Stimulated activated memory B cell treated with anti-CD40 and anti-IgM and Interleukin-4, amounts not matched to agents 10 μg/mL and 1 μg/mL and 100 μg/mL, for 72 hours (primary cell): ENCODE data around the gene SH3BP4.

Source experiments
- ATAC-seq: fragments of 150-1000 bp; cut with Tn5 transposase; 2 replicates; pipeline ENCODE4 v1.10.0; 2021
- H3K27ac Mint-ChIP-seq: one replicate; pipeline ENCODE4 v1.8.0; 2022; ENCODE audit warnings: mild to moderate bottlenecking, mixed read lengths
- H3K27me3 Mint-ChIP-seq: one replicate; pipeline ENCODE4 v1.8.0; 2022; ENCODE audit warnings: mixed read lengths
- H3K36me3 Mint-ChIP-seq: one replicate; pipeline ENCODE4 v1.8.0; 2022; ENCODE audit warnings: mixed read lengths
- H3K4me1 Mint-ChIP-seq: one replicate; pipeline ENCODE4 v1.8.0; 2022; ENCODE audit warnings: mixed read lengths
- H3K4me3 Mint-ChIP-seq: one replicate; pipeline ENCODE4 v1.8.0; 2022; ENCODE audit warnings: mild to moderate bottlenecking, moderate library complexity, mixed read lengths
- H3K9me3 Mint-ChIP-seq: one replicate; pipeline ENCODE4 v1.8.0; 2022; ENCODE audit warnings: mixed read lengths

Gene SH3BP4

DNA sequence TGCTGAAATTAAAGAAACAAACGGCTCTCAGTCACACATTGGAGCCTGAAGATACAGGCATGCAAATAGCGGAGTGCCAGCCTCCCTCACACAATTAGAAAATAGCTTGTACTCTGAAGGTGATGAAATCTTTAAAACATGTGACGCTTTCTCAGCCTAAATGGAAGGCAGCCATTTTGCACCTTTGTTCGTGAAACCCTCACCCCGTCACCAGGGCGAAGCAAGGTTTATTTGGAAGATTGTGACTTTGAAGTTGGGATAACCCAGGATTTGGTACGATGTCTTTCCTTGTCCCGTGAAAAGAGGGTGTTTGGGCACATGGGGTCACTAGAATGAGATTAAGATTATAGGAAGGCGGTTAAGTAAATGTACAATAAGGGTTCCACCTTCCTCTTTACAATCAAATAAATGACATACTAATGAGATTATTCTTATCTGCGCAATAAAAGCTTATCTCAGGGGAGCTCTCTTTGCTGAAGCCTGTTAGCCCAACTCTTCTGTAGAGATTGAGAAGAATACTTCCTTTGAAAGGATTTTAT is 4.2 kb downstream of the SH3BP4 start:
- H3K4me1 Mint-ChIP-seq = peaks cover 19% of the 10 kb centered on the region
- H3K27me3 Mint-ChIP-seq = peaks cover 44% of the 10 kb centered on the region
- ATAC-seq = no peak
- H3K4me3 Mint-ChIP-seq = no peak overlapping the region
- H3K9me3 Mint-ChIP-seq = no peaks in the 10 kb centered on the region
- H3K36me3 Mint-ChIP-seq = no peaks in the 10 kb centered on the region
- H3K27ac Mint-ChIP-seq = no peak overlapping the region

DNA sequence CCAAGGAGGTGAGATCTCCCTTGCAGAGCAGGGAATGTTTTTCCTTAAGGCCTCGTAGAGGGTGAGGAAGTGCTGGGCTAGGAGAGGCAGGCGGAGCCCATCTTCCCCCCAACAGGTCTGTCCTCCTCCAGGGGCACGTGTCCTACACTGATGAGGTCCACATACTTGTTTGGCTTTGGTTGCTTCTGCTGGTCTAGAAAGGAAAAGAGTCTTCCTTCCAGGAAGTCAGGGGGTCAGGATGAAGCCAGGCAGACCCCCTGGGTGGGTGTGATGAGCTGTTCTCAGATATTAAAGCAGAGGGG is 6.0 kb downstream of the SH3BP4 start:
- ATAC-seq = no peak
- Mint-ChIP-seq H3K4me1 (peaks cover 12% of the 10 kb centered on the region), H3K27me3 (peaks cover 37% of the 10 kb centered on the region), H3K36me3 (no peaks in the 10 kb centered on the region), H3K4me3 (no peak overlapping the region), H3K9me3 (no peaks in the 10 kb centered on the region), H3K27ac (no peak overlapping the region)

DNA sequence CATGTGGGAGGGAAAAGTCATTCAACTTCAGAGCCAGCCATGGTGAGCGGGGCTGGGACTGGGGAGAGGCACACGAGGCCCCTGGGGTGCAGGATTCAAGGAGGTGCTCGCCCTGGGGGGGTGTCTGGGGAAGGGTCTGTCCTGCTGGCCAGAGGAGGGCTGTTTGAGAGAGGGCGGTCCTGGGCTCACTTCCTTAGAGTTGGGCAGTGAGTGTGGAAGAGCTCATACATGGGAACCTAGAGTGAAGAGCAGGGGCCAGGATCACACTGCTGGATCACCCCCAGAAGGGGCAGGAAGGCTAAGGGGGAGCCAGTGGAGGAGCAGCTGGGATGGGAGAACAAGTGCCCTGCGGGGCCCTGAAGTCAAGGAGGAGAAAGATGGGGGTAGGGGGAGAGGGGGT is 6.5 kb downstream of the SH3BP4 start:
- Mint-ChIP-seq H3K4me3 (no peak overlapping the region), H3K27me3 (peaks cover 31% of the 10 kb centered on the region), H3K4me1 (peaks cover 7% of the 10 kb centered on the region), H3K27ac (no peak overlapping the region), H3K36me3 (no peaks in the 10 kb centered on the region), H3K9me3 (no peaks in the 10 kb centered on the region)
- peak; percentile 43 for ATAC-seq

DNA sequence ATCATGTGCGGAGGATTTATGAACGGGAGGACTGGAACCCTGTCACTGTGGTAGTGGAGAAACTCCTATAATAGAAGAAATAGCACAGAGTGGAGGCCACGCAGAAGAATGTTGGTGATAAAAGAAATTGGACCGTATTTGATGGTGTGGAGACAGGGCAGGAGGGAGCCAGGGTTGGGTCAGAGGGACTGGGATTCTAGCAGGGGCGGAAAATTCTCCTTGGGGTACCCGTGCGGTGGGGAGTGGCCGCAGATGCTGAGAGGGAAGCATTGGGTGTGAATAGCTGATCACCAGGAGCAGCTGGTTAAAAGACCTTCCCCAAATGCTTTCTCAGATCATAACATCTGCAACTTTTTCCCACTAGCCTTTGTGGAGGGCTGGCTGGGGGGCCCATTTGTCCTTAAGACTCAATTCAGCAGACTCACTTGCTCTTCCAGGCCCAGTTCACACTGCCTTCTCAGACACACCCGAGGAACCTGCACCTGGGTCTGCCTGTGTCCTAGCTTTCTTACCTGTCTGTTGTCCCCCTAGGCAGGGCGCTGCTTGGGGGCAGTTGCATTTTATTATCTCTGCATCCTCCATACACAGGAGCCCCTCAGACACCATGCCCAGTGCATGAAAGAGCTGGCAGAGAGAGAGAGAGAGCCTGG is 7.1 kb downstream of the SH3BP4 start:
- Mint-ChIP-seq H3K9me3 (no peaks in the 10 kb centered on the region), H3K4me3 (no peak overlapping the region), H3K4me1 (peaks cover 4% of the 10 kb centered on the region), H3K36me3 (no peaks in the 10 kb centered on the region), H3K27me3 (peaks cover 28% of the 10 kb centered on the region), H3K27ac (no peak overlapping the region)
- no peak for ATAC-seq

DNA sequence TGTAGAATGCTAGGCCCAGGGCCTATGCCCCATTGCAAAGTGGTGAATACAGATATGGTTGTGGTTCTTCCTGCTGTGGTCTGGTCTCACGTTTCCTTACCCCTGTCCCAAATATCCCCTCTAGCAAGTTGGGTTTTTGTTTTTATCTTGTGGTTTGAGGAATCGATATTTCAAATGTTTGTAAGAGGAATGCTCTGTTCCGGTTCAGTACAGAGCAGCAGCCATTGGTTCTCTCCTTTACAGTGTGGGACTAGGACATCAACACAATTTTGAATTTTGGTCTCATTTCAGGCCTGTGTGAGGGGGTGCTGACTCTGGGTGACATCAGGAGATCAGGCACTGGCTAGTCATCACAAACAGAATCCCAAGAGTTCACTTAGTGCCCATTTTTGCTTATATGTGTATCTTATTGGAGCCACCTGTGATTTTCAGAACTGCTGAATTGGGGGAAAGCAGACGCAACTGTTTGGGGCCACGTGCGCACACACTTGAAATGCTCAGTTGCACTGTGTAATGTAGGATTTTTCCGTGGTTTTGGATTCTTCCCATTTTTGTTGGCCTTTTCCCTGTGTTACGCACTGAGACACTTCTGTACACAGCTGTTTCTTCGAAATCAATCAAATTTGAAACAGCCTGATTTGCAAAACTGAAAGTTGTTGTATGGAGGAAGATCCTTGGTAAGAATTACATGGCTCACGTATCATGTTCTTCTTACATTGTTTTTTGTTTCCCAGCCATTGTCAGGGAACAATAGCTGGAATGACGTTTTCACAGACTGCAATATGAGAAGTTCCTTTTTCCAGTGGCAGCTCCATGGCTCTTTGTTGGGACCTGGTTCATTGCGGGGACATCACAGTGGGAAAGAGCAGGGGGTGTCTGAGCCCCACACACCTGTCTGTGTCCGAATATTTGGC is 8.6 kb downstream of the SH3BP4 start:
- no peaks in the 10 kb centered on the region for H3K4me1 Mint-ChIP-seq
- H3K27ac Mint-ChIP-seq = no peak overlapping the region
- H3K4me3 Mint-ChIP-seq = no peak overlapping the region
- no peaks in the 10 kb centered on the region for H3K36me3 Mint-ChIP-seq
- no peak for ATAC-seq
- H3K9me3 Mint-ChIP-seq = no peaks in the 10 kb centered on the region
- H3K27me3 Mint-ChIP-seq = peaks cover 15% of the 10 kb centered on the region

DNA sequence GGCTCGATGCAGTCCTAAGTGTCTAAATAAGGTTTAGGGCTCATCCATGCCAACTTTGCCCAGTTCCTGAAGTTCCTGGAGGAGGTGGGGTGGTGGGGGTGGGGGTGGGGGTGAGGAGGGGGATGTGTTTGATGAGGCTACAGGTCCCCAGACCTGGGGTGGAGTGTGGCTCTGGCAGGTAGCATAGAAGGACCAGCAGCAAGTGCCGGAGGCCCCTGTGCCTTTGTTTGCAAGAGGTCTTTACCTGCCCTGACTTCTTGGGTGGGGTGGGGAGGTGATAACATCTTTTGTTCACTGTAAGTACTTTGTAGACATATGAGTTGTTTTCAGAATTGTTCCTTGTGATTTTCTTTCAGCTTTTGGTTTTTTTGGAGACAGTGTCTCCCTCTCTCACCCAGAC is 10.0 kb downstream of the SH3BP4 start:
- no peak overlapping the region for H3K4me3 Mint-ChIP-seq
- peaks cover 9% of the 10 kb centered on the region for H3K27me3 Mint-ChIP-seq
- H3K36me3 Mint-ChIP-seq = no peaks in the 10 kb centered on the region
- no peak overlapping the region for H3K27ac Mint-ChIP-seq
- no peaks in the 10 kb centered on the region for H3K9me3 Mint-ChIP-seq
- no peak for ATAC-seq
- no peaks in the 10 kb centered on the region for H3K4me1 Mint-ChIP-seq

DNA sequence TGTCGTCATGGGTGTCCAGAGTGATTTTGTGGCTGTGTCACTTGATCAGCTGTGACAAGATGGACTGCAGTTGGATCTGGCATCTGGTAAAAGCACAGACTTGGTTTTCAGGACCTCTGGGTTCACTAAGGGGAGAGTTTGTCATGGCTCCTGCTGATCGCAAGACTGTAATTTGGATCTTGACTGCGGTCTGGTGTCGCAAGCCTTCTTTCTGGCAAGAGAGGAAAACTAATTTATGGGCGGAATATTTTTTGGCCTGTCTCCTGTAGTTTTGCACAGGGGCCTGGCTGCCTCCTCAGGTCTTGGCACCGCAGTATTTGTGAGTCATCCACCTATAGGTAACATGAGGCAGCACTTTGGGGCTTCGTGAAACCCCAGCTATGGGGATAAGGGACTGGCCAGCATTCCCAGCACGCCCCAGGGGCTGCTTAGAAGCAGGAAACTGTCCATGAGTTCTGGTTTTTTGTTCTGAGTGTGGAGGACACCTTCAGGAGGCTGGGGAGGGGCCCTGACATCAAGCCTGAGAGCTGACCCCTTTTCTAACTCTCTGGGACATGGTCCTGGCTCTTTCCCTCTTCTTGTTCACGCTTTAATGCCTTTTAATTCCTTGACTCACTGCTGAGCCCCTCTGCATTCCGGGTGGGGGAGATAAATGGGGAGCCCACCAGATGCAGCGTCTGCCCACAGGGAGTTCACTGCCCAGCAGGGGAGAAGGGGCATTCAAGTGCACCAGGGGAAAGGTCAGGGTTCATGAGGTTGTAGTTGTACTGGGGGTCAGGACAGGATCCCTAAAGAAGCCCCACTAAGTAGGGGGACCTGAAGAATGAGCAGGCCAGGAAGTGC is 12.2 kb downstream of the SH3BP4 start:
- Mint-ChIP-seq H3K36me3 (no peaks in the 10 kb centered on the region), H3K9me3 (no peaks in the 10 kb centered on the region), H3K27ac (no peak overlapping the region), H3K4me1 (peaks cover 5% of the 10 kb centered on the region), H3K27me3 (peaks cover 10% of the 10 kb centered on the region), H3K4me3 (no peak overlapping the region)
- ATAC-seq = no peak

DNA sequence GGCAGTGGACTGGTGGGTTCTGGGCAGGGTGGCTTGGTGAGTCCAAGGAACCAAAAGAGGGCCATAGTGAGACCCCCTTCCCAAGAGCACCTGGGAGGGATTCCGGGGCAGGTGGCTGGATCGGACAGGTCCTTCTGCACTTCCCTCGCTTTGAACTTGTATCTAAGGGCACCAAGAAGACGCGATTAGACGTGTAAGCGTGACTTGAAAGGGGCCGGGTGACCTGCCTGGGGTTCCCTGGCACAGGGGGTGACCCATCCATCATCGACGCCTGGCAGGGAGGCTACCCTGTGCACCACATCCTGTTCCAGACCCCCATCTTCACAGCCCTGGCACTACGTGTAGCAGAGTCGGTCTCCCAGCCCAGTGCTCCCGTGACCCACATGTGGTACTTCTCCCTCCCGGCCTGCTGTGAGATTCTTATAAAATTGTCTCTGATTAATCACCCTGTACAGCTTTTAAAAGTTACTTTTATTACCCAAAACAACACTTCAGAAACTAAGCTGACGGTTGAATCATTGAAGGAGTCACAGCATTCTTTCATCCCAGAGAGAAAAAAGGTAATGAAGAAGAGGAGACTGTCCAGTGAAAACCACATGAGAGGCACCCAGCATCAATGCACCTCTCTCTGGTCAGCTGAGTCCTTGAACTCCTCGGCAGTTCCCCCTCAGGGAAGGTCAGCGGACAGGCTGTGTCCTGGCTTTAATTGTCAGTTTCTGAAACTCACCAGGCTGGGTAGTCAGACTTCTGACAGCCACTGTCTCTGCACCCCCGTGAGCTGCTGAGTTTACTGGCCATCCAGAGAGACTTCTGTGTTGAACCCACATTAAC is 13.0 kb downstream of the SH3BP4 start:
- ATAC-seq = no peak

DNA sequence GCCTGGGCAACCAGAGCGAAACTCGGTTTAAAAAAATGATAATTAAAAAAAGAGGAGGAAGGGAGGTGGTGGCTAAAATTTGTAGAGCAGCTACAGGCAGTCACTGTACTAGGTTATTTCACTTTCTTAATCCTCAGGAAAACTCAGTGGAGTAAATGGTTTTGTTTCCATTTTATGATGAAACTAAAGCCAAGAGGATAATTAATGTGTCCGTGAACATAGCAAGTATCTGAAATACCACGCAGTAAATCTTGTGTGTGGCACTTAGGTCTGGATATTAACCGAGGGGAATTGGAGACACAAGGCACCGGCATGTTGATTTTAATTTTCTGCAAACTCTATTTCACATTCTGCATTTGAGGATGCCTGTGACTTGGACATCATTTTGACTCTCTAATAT is 14.5 kb downstream of the SH3BP4 start:
- H3K4me3 Mint-ChIP-seq = no peak overlapping the region
- no peaks in the 10 kb centered on the region for H3K36me3 Mint-ChIP-seq
- no peak for ATAC-seq
- H3K27me3 Mint-ChIP-seq = peaks cover 29% of the 10 kb centered on the region
- no peak overlapping the region for H3K27ac Mint-ChIP-seq
- peaks cover 4% of the 10 kb centered on the region for H3K9me3 Mint-ChIP-seq
- H3K4me1 Mint-ChIP-seq = peaks cover 17% of the 10 kb centered on the region

More for the DNA sequence above, 13.0 kb downstream of the SH3BP4 start:
- Mint-ChIP-seq H3K27me3 (peaks cover 18% of the 10 kb centered on the region), H3K4me1 (peaks cover 14% of the 10 kb centered on the region), H3K27ac (no peak overlapping the region), H3K36me3 (no peaks in the 10 kb centered on the region), H3K4me3 (no peak overlapping the region), H3K9me3 (peaks cover 2% of the 10 kb centered on the region)

DNA sequence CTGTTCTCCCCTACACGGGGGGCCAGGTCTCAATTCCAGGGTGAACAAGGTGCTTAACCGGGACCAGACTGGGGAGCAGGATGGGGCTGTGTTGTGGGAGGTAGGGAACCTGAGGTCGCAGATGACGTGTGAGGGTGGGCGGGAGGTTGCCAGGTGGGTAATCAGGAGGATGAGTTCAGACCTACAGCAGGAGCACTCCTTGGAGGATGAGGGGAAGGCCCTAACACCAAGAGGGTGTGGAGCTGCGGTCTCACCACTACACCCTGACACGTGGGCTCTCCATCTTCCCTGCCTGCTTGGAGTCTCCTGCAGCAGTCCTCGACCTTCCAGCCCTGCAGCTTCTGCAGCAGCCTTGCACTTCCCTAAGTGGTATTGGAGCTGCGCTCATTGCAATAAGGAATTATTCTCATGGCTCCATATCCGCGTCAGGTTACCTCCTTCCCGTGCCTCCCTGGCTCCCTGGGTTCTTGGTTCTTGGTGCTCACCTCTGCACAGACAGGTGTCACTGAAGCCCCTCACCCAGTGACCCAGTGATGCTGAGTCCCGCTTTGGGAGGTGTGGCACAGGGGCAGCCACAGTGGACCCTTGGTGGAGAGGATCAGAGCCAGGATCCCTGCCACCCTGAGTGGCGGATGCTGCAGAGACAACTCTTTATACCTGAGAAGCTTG is 15.5 kb downstream of the SH3BP4 start:
- H3K27ac Mint-ChIP-seq = no peak overlapping the region
- H3K36me3 Mint-ChIP-seq = no peaks in the 10 kb centered on the region
- no peak for ATAC-seq
- H3K4me1 Mint-ChIP-seq = peaks cover 17% of the 10 kb centered on the region
- peaks cover 29% of the 10 kb centered on the region for H3K27me3 Mint-ChIP-seq
- H3K9me3 Mint-ChIP-seq = peaks cover 4% of the 10 kb centered on the region
- no peak overlapping the region for H3K4me3 Mint-ChIP-seq

DNA sequence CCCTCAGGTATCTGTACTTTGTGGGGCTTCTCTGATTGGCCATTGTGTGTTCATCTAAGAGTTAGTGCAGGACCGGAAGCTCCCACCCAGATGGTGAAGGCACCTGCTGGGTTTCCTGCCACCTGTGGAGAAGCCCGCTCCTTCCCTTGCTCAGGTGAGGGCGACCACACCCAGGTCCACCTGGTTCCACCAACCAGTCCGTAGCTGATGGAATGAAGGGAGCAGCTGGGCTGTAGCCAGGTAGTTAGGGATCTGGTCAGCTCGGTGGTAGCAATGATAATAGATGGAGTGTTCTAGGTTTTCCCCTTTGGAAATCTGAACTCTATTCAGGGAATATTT is 16.0 kb downstream of the SH3BP4 start:
- Mint-ChIP-seq H3K27ac (no peak overlapping the region), H3K4me1 (peaks cover 17% of the 10 kb centered on the region), H3K27me3 (peaks cover 29% of the 10 kb centered on the region), H3K4me3 (no peak overlapping the region), H3K9me3 (peaks cover 4% of the 10 kb centered on the region), H3K36me3 (no peaks in the 10 kb centered on the region)
- ATAC-seq = peak; percentile 10

DNA sequence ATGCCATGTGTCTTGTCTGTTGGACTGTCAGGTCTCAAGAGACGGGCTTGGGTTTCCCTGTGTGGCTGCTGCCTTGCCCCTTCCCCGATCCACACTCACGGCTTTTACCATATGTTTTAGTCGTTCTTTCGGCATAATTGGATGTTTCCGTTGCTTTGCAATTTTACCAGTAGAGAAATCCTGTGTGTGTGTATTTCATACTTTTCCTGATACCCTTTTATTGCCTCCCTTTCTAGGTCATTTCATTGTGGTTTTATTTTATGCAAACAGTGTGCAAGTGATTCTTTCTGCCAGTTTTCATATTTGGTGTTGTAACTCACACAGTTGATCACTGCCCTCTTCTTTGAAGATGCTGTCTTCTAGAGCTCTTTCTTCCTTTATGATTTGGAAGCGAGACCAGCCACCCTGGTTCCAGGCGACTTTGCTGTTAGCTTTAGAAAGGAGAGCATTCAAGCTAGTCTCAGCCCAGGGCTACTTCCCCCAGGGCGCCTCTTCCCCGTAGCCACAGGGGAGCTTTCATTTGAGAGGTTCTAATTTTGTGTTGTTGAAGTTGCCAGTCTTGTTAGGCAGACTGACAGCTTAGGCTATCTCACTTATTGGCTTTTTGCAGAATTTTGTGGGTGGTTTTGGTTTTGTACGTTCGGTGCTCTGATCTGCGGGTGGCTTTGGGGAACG is 17.0 kb downstream of the SH3BP4 start:
- Mint-ChIP-seq H3K36me3 (no peaks in the 10 kb centered on the region), H3K27me3 (peaks cover 29% of the 10 kb centered on the region), H3K4me1 (peaks cover 17% of the 10 kb centered on the region), H3K4me3 (no peak overlapping the region), H3K27ac (no peak overlapping the region), H3K9me3 (peaks cover 4% of the 10 kb centered on the region)
- no peak for ATAC-seq

DNA sequence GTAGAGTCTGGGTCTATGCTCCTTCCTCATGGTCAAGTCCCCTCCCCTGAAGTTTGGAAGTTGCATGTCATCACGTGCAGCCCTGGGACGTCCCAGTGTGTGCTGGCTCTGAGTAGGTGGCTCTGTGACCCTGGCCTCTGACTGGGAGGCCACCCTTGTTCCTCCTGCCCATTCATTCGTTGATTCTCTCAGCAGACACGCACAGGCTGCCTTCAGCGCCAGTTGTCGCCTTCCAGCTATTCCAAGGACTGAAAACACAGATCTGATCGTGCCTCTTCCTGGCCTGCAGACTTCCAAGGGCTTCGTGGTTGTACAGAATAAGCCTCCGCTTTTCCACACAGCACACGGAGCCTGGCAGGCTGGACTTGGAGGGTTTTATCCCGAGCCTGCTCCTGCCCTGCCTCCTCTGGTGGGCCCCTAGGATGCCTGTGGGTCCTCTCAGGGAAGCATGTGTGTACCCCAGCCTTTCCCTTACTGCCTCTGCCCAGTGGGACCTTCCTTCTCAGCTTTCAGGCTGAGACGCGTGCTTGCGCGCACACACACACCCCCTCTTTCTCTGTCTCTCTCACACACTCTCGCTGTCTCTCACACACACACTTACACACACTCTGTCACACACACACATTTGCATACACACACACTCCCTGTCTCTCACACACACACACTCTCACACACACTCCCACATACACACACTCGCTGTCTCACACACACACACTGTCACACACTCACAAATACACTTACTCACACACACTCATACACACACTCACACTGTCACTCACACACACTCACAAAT is 17.7 kb downstream of the SH3BP4 start:
- H3K36me3 Mint-ChIP-seq = no peaks in the 10 kb centered on the region
- H3K9me3 Mint-ChIP-seq = peaks cover 4% of the 10 kb centered on the region
- H3K27me3 Mint-ChIP-seq = peaks cover 30% of the 10 kb centered on the region
- H3K4me3 Mint-ChIP-seq = no peak overlapping the region
- H3K4me1 Mint-ChIP-seq = peaks cover 17% of the 10 kb centered on the region
- no peak overlapping the region for H3K27ac Mint-ChIP-seq
- ATAC-seq = no peak
